Measurements from ENCODE around the gene CD44.

The CD44 gene

DNA sequence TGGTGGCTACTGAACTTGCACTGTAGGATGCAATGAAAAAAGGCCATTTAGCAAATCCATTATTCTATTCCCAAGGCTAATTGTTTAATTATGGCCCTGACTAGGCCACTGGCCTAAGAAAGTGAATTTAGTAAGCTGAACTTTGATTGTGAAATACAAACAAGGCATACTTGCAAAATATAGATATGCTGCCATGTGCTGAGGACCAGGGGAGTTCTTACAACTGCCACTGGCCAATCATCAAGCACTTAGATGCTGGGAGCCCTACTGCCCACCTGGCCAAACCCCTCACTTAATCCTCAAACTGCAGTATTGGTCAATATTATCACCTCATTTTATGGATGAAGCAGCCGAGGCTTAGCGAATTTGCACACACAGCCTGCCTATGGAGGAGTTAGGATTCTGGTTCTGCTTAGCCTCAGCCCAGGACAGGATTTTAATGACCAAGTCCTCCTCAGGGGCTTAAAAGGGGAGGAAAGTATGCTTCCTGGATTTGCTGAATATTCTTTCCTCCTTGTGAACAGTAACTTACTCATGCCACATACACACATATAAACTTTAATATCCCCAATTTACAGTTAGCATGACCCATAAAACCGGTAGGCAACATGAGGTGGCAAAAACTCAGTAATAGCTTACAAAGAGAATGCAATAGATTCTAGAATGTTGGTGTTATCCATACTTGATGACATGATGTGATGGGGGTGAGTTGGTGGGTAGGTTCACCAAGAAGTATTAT, 39.3 kb downstream of the CD44 start:
- no peak for DNase-seq (ENCODE audit: low spot score)

DNA sequence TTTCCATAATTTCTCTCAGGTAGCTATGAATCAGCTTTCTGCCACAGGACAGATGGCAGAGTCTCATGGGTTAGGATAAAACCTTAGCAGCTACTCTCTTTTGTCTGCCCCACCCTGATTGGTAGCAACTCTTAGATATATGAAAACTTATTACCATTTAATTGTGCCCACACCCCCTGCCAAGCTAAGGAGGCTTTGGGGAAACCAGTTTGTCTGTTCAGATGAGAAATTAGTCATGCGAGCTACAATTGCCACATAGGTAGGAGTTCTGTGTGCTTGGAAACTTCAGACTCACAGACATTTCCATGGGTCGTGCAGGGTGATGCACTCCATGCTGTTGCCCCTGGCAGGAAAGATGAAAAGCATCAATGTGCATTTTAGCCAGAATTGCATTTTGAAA, 39.9 kb downstream of the CD44 start:
- DNase-seq (ENCODE audit: low spot score): no peak

DNA sequence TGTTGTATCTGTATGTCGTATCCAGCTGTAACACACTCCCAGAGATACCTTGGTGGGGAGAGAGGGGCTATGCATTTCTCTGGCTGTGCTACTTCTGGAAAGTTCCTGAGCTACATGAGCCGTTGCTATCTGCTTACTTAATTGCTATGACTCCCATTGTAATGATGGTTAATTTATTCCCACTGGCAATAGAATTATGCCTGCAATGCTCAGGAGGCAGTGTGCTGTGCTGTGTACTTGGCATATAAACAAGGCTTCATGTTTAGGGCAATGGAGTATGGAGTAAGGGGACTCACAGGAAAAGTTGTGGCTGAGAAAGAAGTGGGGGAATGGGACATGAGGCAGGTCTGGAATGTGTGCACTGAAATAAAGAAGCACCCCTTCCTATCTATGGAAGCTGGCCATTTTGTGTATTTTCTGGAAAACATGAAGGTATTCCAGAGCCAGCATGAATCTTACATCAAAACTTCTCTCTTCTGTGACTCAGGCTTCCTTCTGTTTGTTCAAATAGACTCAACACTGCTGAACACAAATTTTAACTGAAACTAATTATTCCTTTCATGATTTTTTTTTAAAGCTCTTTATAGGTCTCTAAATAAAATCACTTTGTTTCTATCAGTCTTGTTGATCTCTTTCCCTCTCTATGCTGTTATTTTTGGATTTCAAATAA, 40.6 kb downstream of the CD44 start:
- no peak for DNase-seq (ENCODE audit: low spot score)

DNA sequence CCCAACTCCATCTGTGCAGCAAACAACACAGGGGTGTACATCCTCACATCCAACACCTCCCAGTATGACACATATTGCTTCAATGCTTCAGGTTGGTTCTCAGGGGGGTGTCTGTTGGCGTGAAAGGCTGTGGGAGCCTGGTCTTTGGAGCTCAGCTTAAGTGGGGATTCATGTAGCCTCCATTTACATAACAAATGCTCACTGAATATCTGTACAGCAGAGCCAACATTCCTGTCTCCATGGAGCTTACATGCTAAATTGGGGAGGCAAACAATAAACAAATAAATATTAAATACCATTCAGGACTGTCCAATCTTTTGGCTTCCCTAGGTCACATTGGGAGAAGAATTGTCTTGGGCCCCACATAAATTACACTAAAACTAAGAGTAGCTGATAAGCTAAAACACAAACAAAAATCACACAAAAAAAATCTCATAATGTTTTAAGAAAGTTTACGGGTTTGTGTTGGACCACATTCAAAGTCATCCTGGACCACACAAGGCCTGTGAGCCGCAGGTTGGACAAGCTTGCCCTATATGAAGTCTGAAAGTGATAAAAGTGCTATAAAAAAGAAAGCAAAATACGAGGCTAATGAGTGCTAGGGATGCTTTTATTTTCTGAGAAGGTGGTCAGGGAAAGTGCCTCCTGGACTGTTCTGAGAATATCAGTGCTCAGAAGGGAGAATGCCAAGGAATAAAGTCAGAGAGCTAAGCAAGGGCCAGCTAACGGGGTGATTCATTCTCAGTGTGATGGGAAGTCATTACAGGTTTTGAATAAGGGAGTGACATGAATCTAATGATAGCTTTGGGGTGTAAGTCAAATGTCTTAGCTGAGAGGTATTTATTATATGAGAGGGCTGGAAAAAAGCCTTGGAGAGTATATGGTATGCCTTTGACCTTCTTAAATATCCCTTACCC, 41.6 kb downstream of the CD44 start:
- DNase-seq (ENCODE audit: low spot score): no peak

DNA sequence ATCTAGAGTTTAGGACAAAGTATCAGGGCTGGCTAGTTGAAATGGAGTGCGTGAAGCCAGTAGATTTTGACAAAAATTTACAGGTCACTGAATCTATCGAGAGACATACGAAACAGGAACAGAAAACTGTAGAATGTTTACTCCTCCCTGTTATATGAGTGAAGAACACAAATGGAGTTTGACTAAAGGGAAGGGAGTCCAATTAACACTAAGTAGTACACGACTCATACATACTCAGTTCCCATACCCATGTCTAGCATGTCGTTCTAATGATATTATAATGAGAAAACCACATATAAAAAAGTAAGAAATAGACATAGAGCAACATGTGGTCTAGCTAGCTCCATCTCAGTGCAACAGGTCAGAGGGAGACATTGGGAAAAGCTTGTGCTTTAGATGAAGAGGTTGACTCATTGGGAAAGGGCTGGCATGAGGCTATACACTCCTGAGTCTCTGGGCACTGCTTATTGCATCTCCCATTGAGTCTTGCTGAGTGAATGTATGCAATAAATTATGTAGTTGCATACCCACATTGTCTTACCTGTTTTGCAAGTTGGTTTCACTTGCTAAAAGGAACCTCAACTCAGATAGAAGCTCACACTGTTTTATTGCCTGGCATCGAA, 43.5 kb downstream of the CD44 start:
- no peak for DNase-seq (ENCODE audit: low spot score)

DNA sequence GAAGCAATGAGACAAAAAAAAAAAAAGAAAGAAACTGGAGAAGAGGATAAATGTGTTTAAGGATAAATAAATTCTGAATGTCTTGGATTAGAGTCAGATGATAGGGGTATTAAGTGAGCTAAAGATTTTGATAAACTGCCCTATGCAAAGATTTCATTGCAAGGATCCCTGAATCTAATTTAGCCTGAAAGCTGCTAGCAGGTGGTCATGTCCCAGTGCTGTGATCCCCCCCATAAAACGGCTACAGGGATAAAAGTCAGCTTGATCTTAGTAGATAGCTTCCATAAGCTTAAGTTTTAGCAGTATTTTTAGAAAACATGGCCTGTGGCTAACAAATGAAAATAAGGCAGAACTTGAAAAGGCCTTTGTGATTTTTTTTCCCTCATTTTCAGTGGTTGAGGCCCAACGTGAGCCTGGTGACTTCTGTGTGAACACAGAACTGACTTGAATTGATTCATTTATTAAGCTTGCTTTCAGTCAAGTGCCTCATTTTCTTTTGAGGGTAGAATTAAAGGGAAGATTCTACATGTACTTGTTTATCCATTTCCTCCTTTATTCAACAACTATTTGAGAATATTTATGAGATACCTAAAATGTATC, 44.5 kb downstream of the CD44 start:
- DNase-seq (ENCODE audit: low spot score): no peak

DNA sequence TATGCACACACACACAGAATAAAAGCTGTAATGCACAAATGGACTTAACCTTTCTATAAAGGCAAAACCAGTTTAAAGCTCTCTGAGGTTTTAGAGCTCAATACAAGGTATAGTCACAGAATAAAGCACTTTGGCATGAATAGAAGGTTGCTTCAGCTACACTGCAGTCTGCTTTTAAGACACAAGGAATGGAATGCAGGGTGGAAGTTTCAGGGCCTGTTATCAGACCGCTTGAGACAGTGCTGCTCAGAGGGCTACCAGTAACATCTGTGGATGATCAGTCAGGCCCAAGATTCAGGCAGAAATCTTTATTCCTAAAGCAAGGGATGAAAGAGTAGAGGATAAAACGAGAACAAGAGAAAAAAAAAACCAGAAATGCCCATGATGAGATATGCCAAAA, 46.7 kb downstream of the CD44 start:
- no peak for DNase-seq (ENCODE audit: low spot score)

DNA sequence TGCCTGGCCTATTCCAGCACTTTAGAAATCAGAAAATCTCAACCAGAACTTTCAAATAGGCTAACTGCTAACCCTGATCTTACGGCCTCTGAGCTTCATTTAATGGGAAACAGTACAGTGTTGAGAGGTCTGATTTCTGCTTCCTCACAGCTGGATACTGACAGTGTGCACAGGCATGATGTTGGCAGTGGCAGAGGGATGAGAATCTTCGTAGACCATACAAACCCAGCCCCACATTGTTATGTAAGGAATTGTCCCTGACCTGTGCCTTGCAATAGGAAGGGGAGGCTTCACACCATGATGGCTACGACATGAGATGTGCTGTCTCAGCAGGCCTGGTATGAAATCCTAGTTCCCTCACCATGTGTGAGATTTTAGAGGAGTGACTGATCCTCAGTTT, 49.0 kb downstream of the CD44 start:
- no peak for DNase-seq (ENCODE audit: low spot score)

DNA sequence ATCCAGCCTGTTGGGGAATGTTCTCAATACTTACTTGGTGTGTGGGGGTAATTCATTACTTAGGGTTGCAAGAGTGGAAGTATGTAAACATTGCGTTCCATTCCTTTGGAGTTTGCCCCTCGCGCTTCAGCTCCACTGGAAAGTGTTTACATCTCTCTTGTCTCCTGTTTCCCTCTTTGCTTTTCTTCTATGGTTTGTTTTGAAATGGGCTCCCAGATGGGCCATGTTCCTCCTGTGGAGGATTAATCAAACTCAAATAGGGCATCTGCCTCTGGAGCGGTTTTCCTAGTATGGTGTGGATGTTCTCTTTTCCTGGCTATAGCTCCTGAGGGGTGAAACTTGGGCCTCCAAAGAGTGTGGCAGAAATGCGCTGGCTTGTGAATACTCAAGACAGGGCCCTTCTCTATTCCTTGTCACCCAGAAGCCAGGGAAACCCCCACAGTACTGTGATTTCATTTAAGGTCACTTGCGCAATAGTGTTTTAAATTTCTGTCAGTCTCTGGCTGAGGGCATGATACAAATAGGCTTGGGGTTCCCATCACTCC, 51.9 kb downstream of the CD44 start:
- DNase-seq (ENCODE audit: low spot score): no peak

DNA sequence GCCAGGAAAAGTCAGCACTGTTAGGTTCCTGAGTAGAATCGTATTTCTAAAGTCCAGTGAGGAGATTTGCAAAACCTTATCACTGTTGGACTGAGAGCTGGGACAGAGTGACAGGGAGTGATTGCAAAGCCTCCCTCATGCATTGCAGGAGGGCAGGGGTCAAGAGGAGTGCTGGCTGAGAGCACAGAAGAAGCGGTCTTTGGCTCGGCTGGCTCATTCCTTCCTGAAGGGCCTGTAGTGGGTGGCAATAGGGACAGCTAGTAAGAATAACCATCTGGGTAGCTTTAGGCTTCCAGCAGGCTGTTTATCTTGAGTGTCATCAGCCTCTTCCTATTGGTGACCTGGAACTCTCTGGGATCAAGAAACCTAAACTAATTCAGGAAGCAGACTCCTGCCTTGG, 53.4 kb downstream of the CD44 start:
- no peak for DNase-seq (ENCODE audit: low spot score)

DNA sequence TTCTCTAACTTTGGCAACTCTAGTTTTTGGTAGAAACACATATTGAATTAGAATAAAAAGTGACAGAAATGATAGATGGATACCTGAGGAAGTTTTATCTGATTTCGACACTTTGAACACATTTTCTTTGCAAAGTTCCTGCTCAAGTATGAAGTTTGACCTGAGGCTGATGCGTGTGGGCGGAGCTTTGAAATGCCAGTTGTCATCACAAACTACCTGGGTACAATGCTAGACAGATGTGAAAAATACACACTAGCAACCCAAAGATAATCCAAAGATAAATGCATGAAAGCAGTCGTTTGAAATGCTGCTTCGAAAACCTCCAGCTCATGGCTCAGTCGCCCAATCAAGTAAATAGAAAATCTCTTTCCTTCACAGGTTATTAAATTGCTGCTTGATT, 54.8 kb downstream of the CD44 start:
- DNase-seq (ENCODE audit: low spot score): no peak

DNA sequence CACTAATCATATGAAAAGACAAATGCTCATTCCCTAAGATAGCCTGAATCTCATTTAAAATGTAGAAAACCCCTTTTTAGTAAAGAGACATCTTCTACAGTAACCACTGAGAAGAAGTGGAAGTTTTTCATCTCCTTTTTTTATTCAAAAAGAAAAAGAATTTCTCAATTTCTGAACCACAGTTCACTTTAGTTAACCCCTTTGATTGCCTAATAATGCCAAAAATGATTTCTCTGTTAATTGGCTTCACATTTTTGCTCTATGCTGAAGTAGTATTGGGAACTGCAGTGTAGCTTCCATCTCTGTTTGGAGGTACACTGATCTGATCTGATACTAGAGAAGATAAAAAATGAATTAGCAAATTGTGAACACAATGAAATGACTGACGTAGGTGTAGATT, 58.3 kb downstream of the CD44 start:
- DNase-seq (ENCODE audit: low spot score): no peak

DNA sequence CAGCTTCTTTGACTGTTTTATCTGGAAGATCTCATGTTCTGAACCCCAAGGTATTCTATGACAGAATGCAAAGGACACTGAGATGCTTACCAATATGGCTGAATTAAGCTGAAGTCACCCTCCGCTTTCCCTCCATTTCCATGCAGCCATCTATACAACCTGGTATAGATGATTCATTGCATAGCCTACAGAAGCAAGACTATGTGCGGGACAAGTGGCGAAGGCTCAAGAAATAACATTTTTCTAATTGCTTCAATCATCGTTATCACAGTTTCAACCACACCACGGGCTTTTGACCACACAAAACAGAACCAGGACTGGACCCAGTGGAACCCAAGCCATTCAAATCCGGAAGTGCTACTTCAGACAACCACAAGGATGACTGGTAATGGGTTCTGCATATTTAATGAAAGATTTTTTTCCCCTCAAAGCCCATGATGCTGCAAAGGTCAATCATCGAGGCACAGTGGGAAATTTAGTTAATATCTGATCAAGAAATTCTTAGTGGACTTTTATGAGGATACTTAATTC, 61.9 kb downstream of the CD44 start:
- DNase-seq (ENCODE audit: low spot score): no peak

DNA sequence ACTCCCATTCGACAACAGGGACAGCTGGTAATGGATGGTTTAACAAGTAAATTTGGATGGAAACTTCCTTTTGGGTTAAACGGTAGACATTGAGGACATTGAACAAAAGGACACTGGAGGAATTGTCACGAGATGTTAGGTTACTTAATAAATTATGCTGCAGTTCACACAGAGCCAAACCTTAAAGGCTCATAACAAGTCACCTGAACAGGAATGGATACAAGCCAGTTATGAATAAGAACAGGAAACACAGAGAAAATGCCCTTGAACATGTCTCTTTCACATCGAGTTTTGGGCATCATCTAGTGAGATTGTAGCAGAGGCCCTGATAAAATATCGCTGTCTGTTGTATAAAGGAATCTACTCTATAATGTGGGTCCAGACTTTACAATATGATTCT, 65.6 kb downstream of the CD44 start:
- no peak for DNase-seq (ENCODE audit: low spot score)

DNA sequence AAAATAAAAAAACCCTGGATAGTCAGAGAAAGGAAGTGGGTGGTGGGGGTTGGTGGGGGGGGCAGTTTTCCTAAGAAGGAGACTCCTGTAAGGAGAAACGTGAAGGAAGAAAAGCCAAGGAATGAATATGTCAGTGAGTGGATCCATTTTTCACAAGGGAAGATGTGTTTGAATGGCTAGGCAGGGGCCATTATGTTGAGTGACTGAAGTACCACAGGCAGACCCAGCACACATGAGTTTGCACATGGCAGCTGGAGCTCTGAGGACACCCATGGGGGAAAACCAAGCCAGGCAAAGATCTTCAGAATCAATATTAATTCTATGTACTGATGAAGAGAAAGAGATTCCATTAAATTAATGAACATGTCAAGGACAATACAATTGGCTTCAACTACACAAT, 67.6 kb downstream of the CD44 start:
- DNase-seq (ENCODE audit: low spot score): no peak

DNA sequence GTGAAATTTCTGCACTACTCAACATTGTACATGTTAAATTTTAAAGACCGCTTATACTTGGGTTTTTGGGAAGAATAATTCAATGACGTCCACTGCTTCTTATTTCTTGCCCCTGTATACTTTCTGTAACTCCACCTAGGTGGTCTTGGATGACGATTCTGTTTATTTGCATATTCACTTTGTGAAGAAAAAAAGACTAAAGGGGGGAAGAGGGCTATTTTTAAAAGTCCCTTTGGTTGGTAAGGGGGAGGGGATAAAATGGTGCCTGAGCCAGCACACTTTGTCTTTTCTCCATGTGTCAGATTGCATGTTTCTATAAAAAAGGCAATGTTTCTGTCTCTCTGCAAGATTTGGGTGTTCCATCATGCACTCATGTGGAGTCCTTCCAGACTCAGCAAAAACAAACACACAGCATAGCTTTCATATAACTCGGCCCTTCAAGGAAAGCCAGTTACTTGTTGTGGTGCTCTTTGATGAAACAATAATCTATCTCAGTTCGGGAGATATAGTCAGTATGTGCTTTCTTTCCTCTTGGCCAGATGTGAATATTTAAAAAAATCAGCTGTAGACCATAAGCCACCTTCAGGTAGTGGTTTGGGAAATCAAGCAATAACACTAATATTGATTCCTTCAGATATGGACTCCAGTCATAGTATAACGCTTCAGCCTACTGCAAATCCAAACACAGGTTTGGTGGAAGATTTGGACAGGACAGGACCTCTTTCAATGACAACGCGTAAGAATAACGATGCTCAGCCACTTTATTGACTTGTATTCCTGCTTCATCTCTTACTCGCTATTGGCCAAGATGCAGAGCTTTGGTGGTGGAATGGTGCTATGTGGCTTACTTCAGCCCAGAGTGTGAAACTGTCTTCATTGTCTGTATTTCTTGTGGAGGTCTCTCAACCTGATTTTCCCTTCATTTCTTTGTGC, 68.8 kb downstream of the CD44 start:
- no peak for DNase-seq (ENCODE audit: low spot score)

DNA sequence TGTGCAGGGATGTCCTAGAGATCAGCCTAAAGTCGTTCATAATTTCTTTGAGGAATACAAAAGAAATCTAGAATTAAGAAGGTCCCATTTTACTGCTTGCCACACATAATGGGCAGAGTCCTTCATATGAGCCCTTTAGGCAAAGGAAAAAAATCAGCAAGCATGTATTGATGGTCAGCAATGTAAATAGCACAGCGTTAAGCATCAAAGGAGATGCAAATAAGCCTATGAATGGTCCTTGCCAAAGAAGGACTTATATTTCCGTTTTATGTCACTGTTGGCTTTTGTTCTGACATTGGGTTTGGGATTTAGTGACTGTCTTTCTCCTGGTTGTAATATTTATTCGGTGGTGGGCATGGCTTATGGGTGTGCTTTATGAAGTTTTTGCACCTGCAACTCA, 69.8 kb downstream of the CD44 start:
- no peak for DNase-seq (ENCODE audit: low spot score)

DNA sequence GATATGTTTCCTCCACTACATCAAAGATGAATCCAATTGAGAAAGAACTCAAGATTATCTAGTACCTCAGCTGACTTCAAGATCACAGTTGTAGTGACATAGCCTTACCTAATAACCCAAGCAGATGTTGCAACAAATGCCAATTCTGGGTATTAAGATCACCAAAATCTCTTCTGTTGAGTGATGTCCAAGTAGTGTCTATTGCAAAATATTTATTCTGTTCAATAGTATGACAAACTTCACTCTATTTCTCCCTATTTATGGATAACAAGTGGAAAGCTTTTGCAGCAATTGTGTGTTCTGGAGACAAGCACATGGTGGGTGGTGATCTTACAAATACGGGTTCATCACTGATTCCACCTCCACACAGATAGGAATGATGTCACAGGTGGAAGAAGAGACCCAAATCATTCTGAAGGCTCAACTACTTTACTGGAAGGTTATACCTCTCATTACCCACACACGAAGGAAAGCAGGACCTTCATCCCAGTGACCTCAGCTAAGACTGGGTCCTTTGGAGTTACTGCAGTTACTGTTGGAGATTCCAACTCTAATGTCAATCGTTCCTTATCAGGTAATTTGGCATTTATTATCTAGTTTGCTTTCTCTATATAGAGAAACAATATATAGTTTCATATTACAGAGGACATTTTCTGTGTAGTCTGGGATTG, 72.0 kb downstream of the CD44 start:
- no peak for DNase-seq (ENCODE audit: low spot score)

DNA sequence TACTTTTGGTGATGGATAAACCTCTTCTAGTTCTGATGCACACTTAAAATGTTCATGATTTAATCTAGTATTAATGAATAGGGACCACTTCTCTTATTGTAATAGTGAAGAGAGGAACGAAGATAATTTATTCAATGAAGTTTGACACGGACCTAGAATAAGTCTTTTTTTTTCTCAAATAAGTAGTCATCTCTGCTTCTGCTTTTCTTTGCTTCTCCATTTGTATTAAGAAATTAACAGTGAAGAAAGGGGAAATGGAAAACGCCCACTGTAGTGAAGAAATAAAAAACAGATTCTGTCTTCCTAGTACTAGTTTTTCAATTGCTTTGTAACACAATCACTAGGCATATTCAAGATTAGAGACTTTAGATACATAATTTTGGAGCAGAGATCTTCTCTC, 73.0 kb downstream of the CD44 start:
- DNase-seq (ENCODE audit: low spot score): no peak

DNA sequence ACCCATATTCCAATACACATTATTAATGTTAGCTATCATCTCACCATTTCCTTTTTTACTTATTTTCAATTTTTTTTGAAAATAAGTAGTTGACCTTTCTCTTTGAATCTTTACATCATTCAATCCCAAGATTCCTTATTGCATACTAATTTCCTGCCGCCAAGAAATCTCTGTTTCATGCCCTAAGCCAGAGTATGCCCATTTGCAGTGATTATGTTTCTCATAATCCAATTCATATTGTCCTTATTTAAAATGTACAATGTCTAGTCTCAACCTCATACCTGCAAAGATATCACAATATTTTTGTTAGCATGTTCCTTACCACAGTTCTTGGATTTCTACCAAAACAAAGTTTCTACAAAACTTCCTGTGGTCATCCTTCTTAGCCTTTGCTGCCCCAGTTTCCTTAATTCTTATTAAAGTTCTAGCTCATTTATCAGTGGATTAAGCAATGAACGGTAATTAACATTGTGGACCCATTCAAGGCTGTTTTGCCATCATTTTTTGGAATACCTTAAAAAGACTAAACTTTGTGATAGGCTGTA, 75.3 kb downstream of the CD44 start:
- no peak for DNase-seq (ENCODE audit: low spot score)

Data from iPS-NIHi11 (cell line).